HG02678 (cell line): ENCODE measurements around the gene ARID4B.
A peak's percentile ranks its signal among the peaks of the same experiment; 100 is the strongest.
"Not testable (repeated sequence)": the region's sequence is repeated elsewhere in the genome, so short reads cannot be mapped to it uniquely, and the experiment has no call there.

Experiments
- ATAC-seq: cut with Tn5 transposase; IDR thresholded peaks from one replicate; pipeline ENCODE4 v1.9.1; 2021; ENCODE audit warnings: mild to moderate bottlenecking, moderate library complexity; ENCODE audit not compliant: unreplicated experiment

ARID4B gene, protein sequence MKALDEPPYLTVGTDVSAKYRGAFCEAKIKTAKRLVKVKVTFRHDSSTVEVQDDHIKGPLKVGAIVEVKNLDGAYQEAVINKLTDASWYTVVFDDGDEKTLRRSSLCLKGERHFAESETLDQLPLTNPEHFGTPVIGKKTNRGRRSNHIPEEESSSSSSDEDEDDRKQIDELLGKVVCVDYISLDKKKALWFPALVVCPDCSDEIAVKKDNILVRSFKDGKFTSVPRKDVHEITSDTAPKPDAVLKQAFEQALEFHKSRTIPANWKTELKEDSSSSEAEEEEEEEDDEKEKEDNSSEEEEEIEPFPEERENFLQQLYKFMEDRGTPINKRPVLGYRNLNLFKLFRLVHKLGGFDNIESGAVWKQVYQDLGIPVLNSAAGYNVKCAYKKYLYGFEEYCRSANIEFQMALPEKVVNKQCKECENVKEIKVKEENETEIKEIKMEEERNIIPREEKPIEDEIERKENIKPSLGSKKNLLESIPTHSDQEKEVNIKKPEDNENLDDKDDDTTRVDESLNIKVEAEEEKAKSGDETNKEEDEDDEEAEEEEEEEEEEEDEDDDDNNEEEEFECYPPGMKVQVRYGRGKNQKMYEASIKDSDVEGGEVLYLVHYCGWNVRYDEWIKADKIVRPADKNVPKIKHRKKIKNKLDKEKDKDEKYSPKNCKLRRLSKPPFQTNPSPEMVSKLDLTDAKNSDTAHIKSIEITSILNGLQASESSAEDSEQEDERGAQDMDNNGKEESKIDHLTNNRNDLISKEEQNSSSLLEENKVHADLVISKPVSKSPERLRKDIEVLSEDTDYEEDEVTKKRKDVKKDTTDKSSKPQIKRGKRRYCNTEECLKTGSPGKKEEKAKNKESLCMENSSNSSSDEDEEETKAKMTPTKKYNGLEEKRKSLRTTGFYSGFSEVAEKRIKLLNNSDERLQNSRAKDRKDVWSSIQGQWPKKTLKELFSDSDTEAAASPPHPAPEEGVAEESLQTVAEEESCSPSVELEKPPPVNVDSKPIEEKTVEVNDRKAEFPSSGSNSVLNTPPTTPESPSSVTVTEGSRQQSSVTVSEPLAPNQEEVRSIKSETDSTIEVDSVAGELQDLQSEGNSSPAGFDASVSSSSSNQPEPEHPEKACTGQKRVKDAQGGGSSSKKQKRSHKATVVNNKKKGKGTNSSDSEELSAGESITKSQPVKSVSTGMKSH (N-terminal part only)

DNA sequence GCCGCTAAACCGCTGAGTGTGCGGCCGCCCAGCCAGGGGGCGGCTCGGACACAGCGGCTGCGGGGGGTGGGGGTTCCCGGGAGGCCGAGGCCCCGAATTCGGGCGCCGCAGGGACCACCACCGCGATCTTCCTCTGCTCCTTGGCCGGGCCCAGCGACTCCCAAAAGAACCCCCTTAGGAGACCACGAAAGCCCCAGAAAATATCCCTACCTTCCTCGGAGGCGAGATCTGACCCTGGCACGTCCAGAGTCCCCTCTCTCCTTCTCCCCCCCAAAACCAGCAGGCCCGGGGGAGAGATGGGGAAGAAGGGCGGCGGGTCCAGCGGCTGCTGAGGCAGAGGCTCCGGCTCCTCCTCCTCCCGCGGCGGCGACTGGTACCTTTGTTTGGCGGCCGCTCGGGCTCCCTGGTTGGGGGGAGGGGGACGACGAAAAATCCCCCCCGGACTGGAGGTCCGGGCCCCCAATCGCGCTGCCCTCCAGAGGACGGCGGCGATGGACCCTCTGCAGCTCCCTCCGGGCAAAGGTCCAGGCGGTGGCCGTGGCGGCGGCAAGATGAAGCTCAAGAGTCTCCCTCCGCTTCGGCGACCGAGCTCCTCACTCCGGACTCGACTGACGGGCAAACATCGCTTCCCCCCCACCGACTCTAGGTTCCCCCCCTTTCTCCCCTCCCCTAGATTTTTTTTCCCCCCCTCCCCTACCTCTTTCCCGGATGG is at the start of gene ARID4B:
Gene ARID4B (minus strand): TSS at position 621 of the 712 bp plus-strand sequence. CDS start 1,260 bp downstream, outside the sequence.
- ATAC-seq, result peak; percentile 8

- ATAC-seq, result no peak
These were observed 48.1 kb upstream of the ARID4B start for GRCh38 chr1:235375919-235376605.

DNA sequence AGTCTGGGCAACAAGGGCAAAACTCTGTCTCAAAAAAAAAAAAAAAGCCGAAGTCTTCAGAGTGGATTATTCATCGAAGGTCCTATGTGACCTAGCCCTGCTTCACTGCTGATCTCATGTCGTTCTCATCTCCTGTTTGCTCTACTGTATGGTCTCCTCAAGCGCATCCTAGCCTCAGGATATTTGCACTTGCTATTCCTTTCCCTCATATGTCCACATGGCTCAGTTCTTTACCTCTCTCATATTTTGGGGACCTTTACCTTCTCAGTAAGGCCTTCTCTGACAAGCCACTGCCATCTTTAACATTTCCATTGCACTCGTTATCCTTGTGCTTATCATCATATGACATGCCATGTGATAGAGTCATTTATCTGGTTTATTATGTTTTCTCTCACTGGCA is 41.8 kb upstream of the ARID4B start:
- no peak for ATAC-seq

DNA sequence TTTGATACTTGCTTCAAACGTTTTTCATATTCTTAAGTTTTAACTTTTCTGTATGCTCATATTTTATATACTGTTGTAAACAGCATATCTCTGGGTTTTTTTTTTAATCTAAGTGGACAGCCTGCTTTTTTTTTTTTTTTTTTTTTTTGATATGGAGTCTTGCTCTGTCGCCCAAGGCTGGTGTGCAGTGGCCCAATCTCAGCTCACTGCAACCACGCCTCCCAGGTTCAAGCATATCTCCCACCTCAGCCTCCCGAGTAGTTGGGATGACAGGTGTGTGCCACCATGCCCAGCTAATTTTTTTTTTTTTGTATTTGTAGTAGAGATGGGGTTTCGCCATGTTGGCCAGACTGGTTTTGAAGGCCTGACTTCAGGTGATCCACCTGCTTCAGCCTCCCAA is 40.4 kb upstream of the ARID4B start:
- ATAC-seq, result no peak

- ATAC-seq, result peak; percentile 100
These were observed 39.3 kb upstream of the ARID4B start, which contains the start of gene TBCE for GRCh38 chr1:235367000-235367908. TBCE (plus strand) TSS chr1:235367427; CDS start chr1:235380050, 12,623 bp downstream.

GRCh38 chr1:235366286-235366685 is 38.3 kb upstream of the ARID4B start:
- no peak for ATAC-seq

GRCh38 chr1:235364189-235364588 is 36.2 kb upstream of the ARID4B start:
- not testable (repeated sequence) for ATAC-seq

DNA sequence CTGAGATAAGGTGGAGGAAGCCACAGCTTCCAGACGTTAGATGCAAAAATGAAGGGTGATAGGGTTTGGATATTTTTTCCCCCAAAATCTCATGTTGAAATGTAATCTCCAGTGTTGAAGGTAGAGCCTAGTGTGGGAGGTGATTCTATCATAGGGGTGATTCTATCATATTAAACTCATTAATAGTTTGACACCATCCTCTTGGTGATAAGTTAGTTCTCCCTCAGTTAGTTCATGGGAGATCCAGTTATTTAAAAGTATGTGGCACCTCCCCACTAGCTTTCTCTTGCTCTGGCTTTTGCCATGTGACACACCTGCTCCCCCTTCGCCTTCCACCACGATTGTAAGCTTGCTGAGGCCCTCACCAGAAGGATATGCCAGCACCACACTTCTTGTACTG is 30.9 kb upstream of the ARID4B start:
- ATAC-seq, result no peak

- ATAC-seq, result no peak
These were observed 29.8 kb upstream of the ARID4B start for GRCh38 chr1:235357485-235358373.

DNA sequence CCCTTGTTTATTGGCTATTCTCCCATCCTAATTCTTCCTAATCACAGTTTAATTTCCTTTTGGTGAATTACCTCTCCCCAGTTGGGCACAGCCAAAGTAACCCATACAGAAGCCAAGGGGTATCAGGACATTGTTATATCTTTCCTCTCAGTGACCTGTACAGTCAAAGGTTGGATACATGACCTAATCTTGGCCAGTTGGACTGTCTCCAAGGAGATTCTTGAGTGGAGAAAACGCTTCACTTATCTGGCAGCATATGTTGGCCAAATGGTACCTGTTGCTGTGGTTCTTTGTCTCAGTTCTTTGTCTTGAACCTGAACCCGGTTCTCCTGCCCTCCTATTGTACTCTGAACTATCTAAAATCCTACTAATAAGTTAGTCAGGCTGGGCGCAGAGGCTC is 23.9 kb upstream of the ARID4B start:
- no peak for ATAC-seq

GRCh38 chr1:235351441-235351840 is 23.5 kb upstream of the ARID4B start:
- ATAC-seq, result no peak

DNA sequence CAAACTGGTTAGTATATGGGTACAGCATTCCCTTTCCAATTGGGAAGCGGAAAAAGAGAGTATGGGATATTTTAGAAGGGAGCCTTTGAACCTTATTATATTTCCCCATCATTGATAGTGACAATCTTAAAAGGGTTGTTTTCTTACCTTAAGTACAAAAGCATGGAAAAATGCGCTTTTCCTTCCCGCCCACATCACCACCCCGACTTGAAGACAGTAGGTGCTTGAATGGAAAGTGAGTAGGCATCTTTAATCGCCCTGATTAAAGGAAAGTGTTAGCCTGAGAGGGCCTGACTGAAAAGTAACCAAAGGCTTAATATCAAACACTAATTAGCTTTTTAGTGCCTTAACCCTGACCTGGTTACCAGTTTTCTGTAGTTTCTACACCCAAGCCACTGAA is 15.7 kb upstream of the ARID4B start:
- no peak for ATAC-seq

GRCh38 chr1:235342471-235342870 is 14.5 kb upstream of the ARID4B start:
- no peak for ATAC-seq

DNA sequence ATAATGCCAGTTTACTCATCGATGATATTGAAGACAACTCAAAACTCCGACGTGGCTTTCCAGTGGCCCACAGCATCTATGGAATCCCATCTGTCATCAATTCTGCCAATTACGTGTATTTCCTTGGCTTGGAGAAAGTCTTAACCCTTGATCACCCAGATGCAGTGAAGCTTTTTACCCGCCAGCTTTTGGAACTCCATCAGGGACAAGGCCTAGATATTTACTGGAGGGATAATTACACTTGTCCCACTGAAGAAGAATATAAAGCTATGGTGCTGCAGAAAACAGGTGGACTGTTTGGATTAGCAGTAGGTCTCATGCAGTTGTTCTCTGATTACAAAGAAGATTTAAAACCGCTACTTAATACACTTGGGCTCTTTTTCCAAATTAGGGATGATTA is 14.1 kb upstream of the ARID4B start:
- no peak for ATAC-seq

GRCh38 chr1:235341334-235341733 is 13.4 kb upstream of the ARID4B start:
- ATAC-seq, result no peak

GRCh38 chr1:235339746-235340145 is 11.8 kb upstream of the ARID4B start:
- ATAC-seq, result no peak

GRCh38 chr1:235336903-235337302 is 8.9 kb upstream of the ARID4B start:
- no peak for ATAC-seq

- no peak for ATAC-seq
These were observed 3.4 kb upstream of the ARID4B start for GRCh38 chr1:235331401-235331800.
